Glomerular endothelial cell (primary cell): ENCODE results near the gene MDP1. TPM values are rescaled to one million over a fixed set of nuclear protein-coding genes. Genes with fewer than 3 reads are reported as not detected.

Experiments
- total RNA-seq: library from RNA; depleted of rRNA; stranded (reverse); fragments of >200 nt; gene quantifications from 2 replicates; pipeline ENCODE4 v1.2.3, GENCODE V29; 2015

MDP1 gene
- total RNA-seq, 1 donor from 2014 or later: 10.2 TPM

Other genes with a start within 250 kb of the MDP1 start
- 8.5 and 8.7 TPM in 2 replicates for gene DHRS4L2, start 227.1 kb downstream of the MDP1 start, total RNA-seq
- gene CARMIL3, start 164.1 kb downstream of the MDP1 start, total RNA-seq: 0.06 and 0.19 TPM in 2 replicates
- gene CPNE6, start 144.5 kb downstream of the MDP1 start, total RNA-seq: not detected in 2 replicates
- 6.4 and 11.4 TPM in 2 replicates for gene PCK2, start 121.8 kb downstream of the MDP1 start, total RNA-seq
- gene DCAF11, start 101.3 kb downstream of the MDP1 start, total RNA-seq: 36.4 and 57.0 TPM in 2 replicates
- 0.70 and 4.9 TPM in 2 replicates for gene NRL, start 101.1 kb downstream of the MDP1 start, total RNA-seq
- 0.29 TPM in 1 of 2 replicates, not detected in the other for gene FITM1, start 85.4 kb downstream of the MDP1 start, total RNA-seq
- gene PSME1, start 79.9 kb downstream of the MDP1 start, total RNA-seq: 235 and 321 TPM in 2 replicates
- 12.3 and 16.9 TPM in 2 replicates for gene EMC9, start 74.5 kb downstream of the MDP1 start, total RNA-seq
- gene PSME2, start 69.5 kb downstream of the MDP1 start, total RNA-seq: 101 and 165 TPM in 2 replicates
- gene RNF31, start 68.6 kb downstream of the MDP1 start, total RNA-seq: 42.1 and 77.5 TPM in 2 replicates
- 45.4 and 73.1 TPM in 2 replicates for gene IRF9, start 54.8 kb downstream of the MDP1 start, total RNA-seq
- gene REC8, start 44.0 kb downstream of the MDP1 start, total RNA-seq: 46.3 and 55.0 TPM in 2 replicates
- 41.5 and 52.4 TPM in 2 replicates for gene IPO4, start 27.2 kb downstream of the MDP1 start, total RNA-seq
- gene TM9SF1, start 20.6 kb downstream of the MDP1 start, total RNA-seq: 77.2 and 94.9 TPM in 2 replicates
- not detected in 2 replicates for gene TSSK4, start 10.4 kb downstream of the MDP1 start, total RNA-seq
- 32.0 and 52.3 TPM in 2 replicates for gene CHMP4A, start 2.6 kb downstream of the MDP1 start, total RNA-seq
- 226 and 248 TPM in 2 replicates for gene NEDD8, start 16.3 kb upstream of the MDP1 start, total RNA-seq
- 51.6 and 94.0 TPM in 2 replicates for gene GMPR2, start 16.9 kb upstream of the MDP1 start, total RNA-seq
- gene TINF2, start 26.6 kb upstream of the MDP1 start, total RNA-seq: 40.6 and 42.4 TPM in 2 replicates
- 0.64 and 2.5 TPM in 2 replicates for gene TGM1, start 47.1 kb upstream of the MDP1 start, total RNA-seq
- gene RABGGTA, start 55.5 kb upstream of the MDP1 start, total RNA-seq: 28.7 and 42.6 TPM in 2 replicates
- gene DHRS1, start 83.7 kb upstream of the MDP1 start, total RNA-seq: 18.0 and 36.1 TPM in 2 replicates
- 19.3 and 25.6 TPM in 2 replicates for gene NOP9, start 83.8 kb upstream of the MDP1 start, total RNA-seq
- 2.0 and 2.5 TPM in 2 replicates for gene CIDEB, start 91.9 kb upstream of the MDP1 start, total RNA-seq
- 1.8 and 8.4 TPM in 2 replicates for gene LTB4R2, start 94.1 kb upstream of the MDP1 start, total RNA-seq
- gene LTB4R, start 95.4 kb upstream of the MDP1 start, total RNA-seq: 5.3 and 7.9 TPM in 2 replicates
- 63.3 and 115 TPM in 2 replicates for gene ADCY4, start 119.0 kb upstream of the MDP1 start, total RNA-seq
- gene RIPK3, start 123.9 kb upstream of the MDP1 start, total RNA-seq: 1.3 and 2.6 TPM in 2 replicates
- gene NFATC4, start 152.1 kb upstream of the MDP1 start, total RNA-seq: 24.3 and 42.5 TPM in 2 replicates
- gene NYNRIN, start 182.9 kb upstream of the MDP1 start, total RNA-seq: 8.5 and 19.8 TPM in 2 replicates
- gene CBLN3, start 213.6 kb upstream of the MDP1 start, total RNA-seq: 4.7 TPM in 2 replicates
- 39.8 and 57.6 TPM in 2 replicates for gene KHNYN, start 213.9 kb upstream of the MDP1 start, total RNA-seq
- 21.2 and 25.4 TPM in 2 replicates for gene SDR39U1, start 226.7 kb upstream of the MDP1 start, total RNA-seq